Measurements from ENCODE around the gene KLHL6. TPM values are rescaled to one million over a fixed set of nuclear protein-coding genes. Genes with fewer than 3 reads are reported as not detected.

KLHL6 gene
- total and polyA plus RNA-seq, 2 of the 8 experiments (the other 6 are each of a cell fraction or from before 2014, with no cell fraction given), result 0.05 TPM; not detected in 1

DNA sequence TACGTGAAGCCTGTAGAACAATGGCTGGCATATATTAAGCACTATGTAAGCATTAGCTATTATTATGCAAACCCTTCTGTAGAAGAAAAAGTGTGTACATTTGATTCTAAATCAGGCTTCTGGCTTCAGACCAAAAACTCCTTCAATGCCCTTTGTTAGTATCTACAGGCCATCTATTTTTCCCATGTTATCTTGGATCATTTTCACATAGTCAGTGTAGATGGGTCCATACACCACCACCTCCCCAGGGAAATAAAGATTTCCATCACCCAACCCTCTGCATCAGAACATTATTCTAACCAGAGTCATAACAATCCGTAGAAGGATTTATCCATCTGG is 8.0 kb upstream of the KLHL6 start:
- Histone ChIP-seq H3K79me1 (ENCODE audit: low read depth, low read length) (no peaks in the 10 kb centered on the region), H3K18ac (ENCODE audit: extremely low read depth, low read length) (no peak overlapping the region), H3K56ac (replicated peaks; ENCODE audit: insufficient read length, low read depth, low read length) (no peak overlapping the region), H3K9me3 (ENCODE audit: insufficient read depth in 2 of 2, low read depth in 1 of 2, low read length in 1 of 2) (no peaks in the 10 kb centered on the region), H4K91ac (replicated peaks; ENCODE audit: insufficient read length, low read length) (no peak overlapping the region), H2BK5ac (ENCODE audit: low read depth, low read length) (no peak overlapping the region), H3K27ac (ENCODE audit: low read depth, low read length) (no peak overlapping the region), H4K20me1 (replicated peaks in 1 of 2; ENCODE audit: control insufficient read depth in 1 of 2, insufficient read depth in 2 of 2, low read length in 2 of 2) (no peaks in the 10 kb centered on the region), H3K4ac (replicated peaks; ENCODE audit: insufficient read length, low read depth, low read length) (no peak overlapping the region), H3K14ac (ENCODE audit: insufficient read length) (no peak overlapping the region), H2BK15ac (ENCODE audit: low read length) (no peak overlapping the region), H3K79me2 (ENCODE audit: control insufficient read depth in 1 of 2, insufficient read depth in 2 of 2, low read length in 2 of 2) (no peaks in the 10 kb centered on the region), H3K4me1 (replicated peaks in 1 of 4; ENCODE audit: control insufficient read depth in 3 of 4, insufficient read depth in 4 of 4, low read length in 3 of 4) (no peaks in the 10 kb centered on the region), H3K27me3 (replicated peaks in 1 of 4; ENCODE audit: control insufficient read depth in 3 of 4, extremely low read depth in 1 of 4, insufficient read depth in 3 of 4, low read length in 3 of 4) (no peaks in the 10 kb centered on the region), H3K4me3 (ENCODE audit: extremely low read depth in 1 of 4, insufficient read depth in 2 of 4, low read depth in 3 of 4, low read length in 4 of 4) (no peak overlapping the region), H4K5ac (ENCODE audit: insufficient read length, low read depth, low read length) (no peak overlapping the region), H3K9ac (replicated peaks in 1 of 4; ENCODE audit: extremely low read depth in 1 of 4, low read depth in 3 of 4, low read length in 3 of 4) (no peak overlapping the region), H4K8ac (ENCODE audit: extremely low read depth, insufficient read depth, low read length) (no peak overlapping the region), H2BK120ac (replicated peaks; ENCODE audit: low read depth, low read length) (no peak overlapping the region), H3K4me2 (ENCODE audit: insufficient read depth in 1 of 2, low read depth in 2 of 2, low read length in 2 of 2) (no peak overlapping the region), H3K23me2 (ENCODE audit: low read depth, low read length) (no peaks in the 10 kb centered on the region), H3K36me3 (ENCODE audit: control insufficient read depth in 2 of 4, insufficient read depth in 4 of 4, low read length in 3 of 4) (no peaks in the 10 kb centered on the region), H2BK20ac (ENCODE audit: low read length) (no peak overlapping the region), H2AFZ (ENCODE audit: low read length) (no peak overlapping the region), H2BK12ac (ENCODE audit: low read depth, low read length) (no peak overlapping the region), H2AK5ac (ENCODE audit: low read depth, low read length) (no peak overlapping the region), H3K23ac (ENCODE audit: insufficient read length) (no peak overlapping the region)
- 90% methylated on average over 2 of the region's 2 CpGs; no CpG with 5 or more reads in 1 of the 2 experiments for WGBS, 2 experiments (ENCODE audit: extremely low coverage in 1 of 2, insufficient coverage in 1 of 2, insufficient read length in 1 of 2, insufficient replicate concordance in 2 of 2, low coverage in 1 of 2, low lambda C conversion rate in 2 of 2, missing lambda C conversion rate in 1 of 2)
- DNase-seq (ENCODE audit: low read depth in 1 of 2, low spot score in 2 of 2) (no peak), FAIRE-seq (no peak)
- CTCF ChIA-PET (ENCODE audit: partially characterized antibody), result interaction anchor here (0.7 to 1.3 kb wide), 3 partner anchors 13 to 127 kb away, joined by 3 read pairs; no protein-coding TSS in a partner anchor
- POLR2A ChIA-PET (ENCODE audit: partially characterized antibody), result no interaction called here
- TF ChIP-seq SIRT6 (IDR thresholded peaks at IDR 0.05; ENCODE audit: low read length) (no peak), KDM1A (IDR thresholded peaks at IDR 0.05; ENCODE audit: borderline replicate concordance, low read length) (no peak), RNF2 (IDR thresholded peaks at IDR 0.05; ENCODE audit: borderline replicate concordance, low read depth, low read length, missing control alignments, poor library complexity, severe bottlenecking) (no peak)
